NT2/D1 (cell line): ENCODE results near the gene INTS7.

Experiments
- SUZ12 ChIP-seq: IDR thresholded peaks from 2 replicates; pipeline ENCODE4 v1.6.1; 2011; ENCODE audit not compliant: insufficient read length, insufficient read depth; ENCODE audit errors: extremely low read depth
- YY1 ChIP-seq: IDR thresholded peaks from 2 replicates; pipeline ENCODE4 v1.6.1; 2011; ENCODE audit not compliant: insufficient read length, insufficient read depth
- ZNF274 ChIP-seq: IDR thresholded peaks from 2 replicates; pipeline ENCODE4 v1.6.1; 2011; ENCODE audit warnings: mild to moderate bottlenecking, low read depth, low read length

DNA sequence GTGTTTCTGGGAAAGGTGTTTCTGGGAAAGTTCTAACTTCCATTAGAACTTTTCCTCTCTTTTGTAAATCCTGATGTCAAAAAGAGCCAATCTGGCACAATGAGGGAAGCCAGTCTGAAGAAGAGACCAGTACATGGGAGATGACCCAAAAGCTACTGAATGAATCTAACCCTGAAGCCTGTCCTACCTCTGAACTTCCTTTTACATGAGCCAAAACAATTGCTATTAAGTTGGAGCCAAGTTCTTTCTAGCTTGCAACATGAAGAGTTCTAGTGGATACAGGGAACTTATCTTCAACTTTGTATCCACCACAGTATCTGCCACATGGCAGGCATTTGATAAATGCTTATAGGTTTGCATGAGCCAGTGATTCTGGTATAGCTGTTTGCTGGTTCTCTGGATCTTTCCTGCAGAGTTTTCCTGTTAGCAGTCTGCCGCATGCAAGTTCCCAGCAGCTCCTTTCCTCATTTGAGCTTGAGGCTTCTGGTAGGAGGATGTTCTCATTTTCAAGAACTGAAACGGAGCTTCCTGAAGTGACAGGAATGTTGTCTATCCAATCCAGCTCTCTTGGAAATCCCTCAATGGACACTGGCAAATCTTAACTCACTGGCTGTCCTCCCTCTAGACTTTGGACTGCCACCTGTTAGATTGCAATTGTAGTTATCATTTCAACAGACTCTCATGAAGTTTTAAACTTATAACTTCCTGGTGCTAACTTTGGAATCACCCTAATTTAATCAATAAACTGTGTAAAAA, 131.7 kb downstream of the INTS7 start:
- TF ChIP-seq YY1 (no peak), SUZ12 (no peak), ZNF274 (no peak)
